ENCODE measurements around the gene METTL6.

- TF ChIP-seq CTCF (IDR thresholded peaks at IDR 0.05) (no peak), POLR2A (IDR thresholded peaks at IDR 0.05) (no peak), POLR2AphosphoS5 (IDR thresholded peaks at IDR 0.05) (no peak), EP300 (IDR thresholded peaks at IDR 0.05) (no peak)
Measured at GRCh38 chr3:15361494-15362214, 65.7 kb downstream of the METTL6 start.
